HEK293 (cell line): Measurements from ENCODE around the gene ZSCAN12.

Source experiments
- BCL11A ChIP-seq: fragments of 450-650 bp; formaldehyde crosslinking; IDR thresholded peaks from 2 replicates; pipeline ENCODE4 v1.5.1; 2016; ENCODE audit warnings: low read depth, missing biosample characterization, missing genetic modification characterization
- CTCF ChIP-seq: fragments of 450-650 bp; formaldehyde crosslinking; IDR thresholded peaks from 2 replicates; pipeline ENCODE4 v1.5.1; 2016; ENCODE audit warnings: missing biosample characterization, missing genetic modification characterization
- SCRT1 ChIP-seq: fragments of 450-650 bp; formaldehyde crosslinking; IDR thresholded peaks from 2 replicates; pipeline ENCODE4 v1.5.1; 2016; ENCODE audit warnings: missing biosample characterization, missing genetic modification characterization, borderline replicate concordance
- WT1 ChIP-seq: fragments of 450-650 bp; formaldehyde crosslinking; IDR thresholded peaks from 2 replicates; pipeline ENCODE4 v1.5.1; 2016; ENCODE audit warnings: missing biosample characterization, missing genetic modification characterization
- ZFP37 ChIP-seq: fragments of 450-650 bp; formaldehyde crosslinking; IDR thresholded peaks from 2 replicates; pipeline ENCODE4 v1.5.1; 2016; ENCODE audit warnings: missing biosample characterization, missing genetic modification characterization
- ZNF354C ChIP-seq: fragments of 450-650 bp; formaldehyde crosslinking; IDR thresholded peaks from 2 replicates; pipeline ENCODE4 v1.5.1; 2016; ENCODE audit warnings: missing biosample characterization, missing genetic modification characterization, low read depth, borderline replicate concordance
- ZNF473 ChIP-seq: fragments of 450-650 bp; formaldehyde crosslinking; IDR thresholded peaks from 2 replicates; pipeline ENCODE4 v1.5.1; 2017; ENCODE audit warnings: missing biosample characterization, missing genetic modification characterization
- ZNF530 ChIP-seq: fragments of 450-650 bp; formaldehyde crosslinking; IDR thresholded peaks from 2 replicates; pipeline ENCODE4 v1.5.1; 2016; ENCODE audit warnings: low read depth, missing biosample characterization, missing genetic modification characterization
- ZNF600 ChIP-seq: fragments of 450-650 bp; formaldehyde crosslinking; IDR thresholded peaks from 2 replicates; pipeline ENCODE4 v1.5.1; 2016; ENCODE audit warnings: missing biosample characterization, missing genetic modification characterization
- ZNF639 ChIP-seq: fragments of 450-650 bp; formaldehyde crosslinking; IDR thresholded peaks from 2 replicates; pipeline ENCODE4 v1.5.1; 2016; ENCODE audit warnings: missing biosample characterization, missing genetic modification characterization

- TF ChIP-seq WT1 (no peak), ZNF639 (tag by site-specific recombination) (no peak), ZNF600 (tag by site-specific recombination) (no peak), CTCF (tag by site-specific recombination) (no peak), SCRT1 (tag by site-specific recombination) (no peak), ZNF354C (tag by site-specific recombination) (no peak), ZFP37 (tag by site-specific recombination) (no peak), ZNF473 (no peak), ZNF530 (no peak), BCL11A (tag by site-specific recombination) (no peak)
These were observed 5.5 kb downstream of the ZSCAN12 start for GRCh38 chr6:28393912-28394662.
